DOHH2 (cell line): Measurements from ENCODE around the gene MLANA.

Experiments used
- H3F3A ChIP-seq: fragments of 200-600 bp; sonication (generic), shearing (Covaris generic); 2 replicates; pipeline ENCODE4 v1.6.0; 2016; ENCODE audit warnings: antibody characterized with exemption, mild to moderate bottlenecking; ENCODE audit not compliant: control insufficient read depth, insufficient read depth
- H3K27ac ChIP-seq: fragments of 200-600 bp; sonication (generic); 2 replicates; pipeline ENCODE4 v1.5.1; 2014; ENCODE audit warnings: low read depth, mild to moderate bottlenecking, low read length, moderate library complexity
- H3K27me3 ChIP-seq: fragments of 200-600 bp; sonication (generic); 2 replicates; pipeline ENCODE4 v1.6.1; 2014; ENCODE audit warnings: mild to moderate bottlenecking, low read length, mixed read lengths; ENCODE audit not compliant: control insufficient read depth
- H3K36me3 ChIP-seq: fragments of 200-600 bp; sonication (generic); 2 replicates; pipeline ENCODE4 v1.6.1; 2014; ENCODE audit warnings: mild to moderate bottlenecking, low read length, moderate library complexity, mixed read lengths; ENCODE audit not compliant: control insufficient read depth
- H3K4me1 ChIP-seq: fragments of 200-600 bp; sonication (generic); 2 replicates; pipeline ENCODE4 v1.6.1; 2014; ENCODE audit warnings: mild to moderate bottlenecking, low read length, mixed read lengths; ENCODE audit not compliant: control insufficient read depth
- H3K4me2 ChIP-seq: fragments of 200-600 bp; sonication (generic); 2 replicates; pipeline ENCODE4 v1.6.0; 2014; ENCODE audit warnings: mild to moderate bottlenecking, low read length, moderate library complexity
- H3K4me3 ChIP-seq: fragments of 200-600 bp; sonication (generic); 2 replicates; pipeline ENCODE4 v1.5.1; 2014; ENCODE audit warnings: mild to moderate bottlenecking, low read length, mixed read lengths
- H3K79me2 ChIP-seq: fragments of 200-600 bp; sonication (generic); 2 replicates; pipeline ENCODE4 v1.6.1; 2014; ENCODE audit warnings: mild to moderate bottlenecking, low read length, mixed read lengths; ENCODE audit not compliant: control insufficient read depth
- H3K9me2 ChIP-seq: fragments of 200-600 bp; sonication (generic); replicated peaks from 2 replicates; pipeline ENCODE4 v1.6.1; 2014; ENCODE audit warnings: mild to moderate bottlenecking, low read length, mixed read lengths; ENCODE audit not compliant: control insufficient read depth
- H3K9me3 ChIP-seq: fragments of 200-600 bp; sonication (generic); 2 replicates; pipeline ENCODE4 v1.6.1; 2014; ENCODE audit warnings: antibody characterized with exemption, low read length, mixed read lengths; ENCODE audit not compliant: control insufficient read depth, insufficient read depth
- H4K20me1 ChIP-seq: fragments of 200-600 bp; sonication (generic); 2 replicates; pipeline ENCODE4 v1.6.0; 2014; ENCODE audit warnings: low read depth, mild to moderate bottlenecking, antibody characterized with exemption, low read length, moderate library complexity; ENCODE audit not compliant: control insufficient read depth, insufficient read depth
- CTCF ChIP-seq: fragments of 200-600 bp; sonication (generic); IDR thresholded peaks from one replicate; pipeline ENCODE4 v1.5.1; 2014; ENCODE audit warnings: antibody characterized with exemption, mild to moderate bottlenecking, low read depth, low read length; ENCODE audit not compliant: poor library complexity, severe bottlenecking
- EZH2phosphoT487 ChIP-seq: fragments of 200-600 bp; sonication (generic); IDR thresholded peaks from 2 replicates; pipeline ENCODE4 v1.6.1; 2017; ENCODE audit warnings: borderline replicate concordance, mild to moderate bottlenecking, antibody characterized with exemption, low read length, moderate library complexity, mixed read lengths

The MLANA gene

GRCh38 chr9:5893591-5894236, 3.0 kb downstream of the MLANA start:
- Histone ChIP-seq H4K20me1 (no peaks in the 10 kb centered on the region), H3K27me3 (peaks cover 26% of the 10 kb centered on the region), H3K4me1 (no peaks in the 10 kb centered on the region), H3K36me3 (no peaks in the 10 kb centered on the region), H3K4me3 (no peak overlapping the region), H3K4me2 (no peak overlapping the region), H3F3A (no peaks in the 10 kb centered on the region), H3K79me2 (no peaks in the 10 kb centered on the region), H3K9me2 (no peaks in the 10 kb centered on the region), H3K27ac (no peak overlapping the region), H3K9me3 (no peaks in the 10 kb centered on the region)
- TF ChIP-seq CTCF: no peak
- no peak for TF ChIP-seq EZH2phosphoT487

DNA sequence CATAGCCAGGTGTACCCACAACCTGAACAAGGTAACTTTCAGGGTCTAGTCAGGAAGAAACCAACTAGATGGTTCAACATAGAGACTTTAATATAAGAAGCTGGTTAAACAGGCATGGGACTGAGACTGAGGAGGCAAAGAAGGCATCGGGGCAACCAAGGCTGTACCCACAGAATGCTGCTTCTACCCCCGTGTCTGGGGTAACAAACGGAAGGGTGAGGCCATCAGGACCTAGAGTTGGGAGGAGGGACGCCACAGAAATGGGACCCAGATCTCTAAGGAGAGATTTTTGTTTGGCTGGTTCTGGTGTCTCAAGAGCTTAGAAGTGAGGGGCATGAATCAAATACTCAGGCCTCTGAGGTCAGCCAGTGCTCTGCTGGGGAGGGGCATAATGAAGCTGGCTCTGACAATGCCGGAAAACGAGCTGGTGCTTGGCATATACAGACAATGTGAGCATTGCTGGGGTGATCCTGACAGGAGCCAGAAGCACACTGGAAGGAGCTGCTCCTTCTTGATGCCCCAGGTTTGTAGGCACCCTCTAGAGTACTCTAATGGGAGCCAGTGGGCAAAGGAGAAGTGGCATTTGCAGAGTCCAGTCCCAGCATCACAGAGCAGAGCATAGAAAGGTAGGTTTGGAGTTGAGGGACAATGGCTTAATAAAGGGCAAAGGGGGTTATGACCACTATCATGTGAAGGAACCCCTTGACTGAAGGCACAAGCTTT, 3.7 kb downstream of the MLANA start:
- Histone ChIP-seq H3K9me2 (no peaks in the 10 kb centered on the region), H3K27ac (no peak overlapping the region), H4K20me1 (no peaks in the 10 kb centered on the region), H3K36me3 (no peaks in the 10 kb centered on the region), H3K4me3 (no peak overlapping the region), H3K27me3 (peaks cover 20% of the 10 kb centered on the region), H3K4me2 (no peak overlapping the region), H3K79me2 (no peaks in the 10 kb centered on the region), H3K9me3 (no peaks in the 10 kb centered on the region), H3K4me1 (no peaks in the 10 kb centered on the region), H3F3A (no peaks in the 10 kb centered on the region)
- TF ChIP-seq EZH2phosphoT487 (no peak), CTCF (no peak)

DNA sequence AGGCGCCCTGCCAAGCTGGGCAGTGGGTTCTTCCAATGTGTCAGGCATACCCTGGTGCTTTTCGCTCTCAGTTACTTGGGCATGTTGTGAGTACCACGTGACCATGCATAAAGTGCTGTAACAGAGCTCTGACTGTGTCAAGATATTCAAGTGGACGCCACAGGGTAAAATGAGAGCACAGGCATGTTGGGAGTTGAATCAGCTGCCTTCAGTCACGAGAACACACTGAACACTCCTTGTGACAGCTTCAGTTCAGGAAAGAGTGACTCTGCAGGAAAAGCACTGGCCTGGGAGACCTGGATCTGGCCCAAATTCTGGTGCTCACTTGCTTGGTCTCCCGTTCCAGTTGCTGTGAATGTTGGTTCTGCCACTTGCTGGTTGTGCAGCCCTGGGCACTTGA, 5.1 kb downstream of the MLANA start:
- TF ChIP-seq EZH2phosphoT487: no peak
- TF ChIP-seq CTCF: no peak
- H3K36me3 ChIP-seq: no peaks in the 10 kb centered on the region
- H3K4me1 ChIP-seq: no peaks in the 10 kb centered on the region

More for the DNA sequence above, 5.1 kb downstream of the MLANA start:
- H3K9me2 ChIP-seq: no peaks in the 10 kb centered on the region
- H3K79me2 ChIP-seq: no peaks in the 10 kb centered on the region
- no peak overlapping the region for H3K4me3 ChIP-seq
- H3K27ac ChIP-seq: no peak overlapping the region
- H3K27me3 ChIP-seq: peaks cover 14% of the 10 kb centered on the region
- no peak overlapping the region for H3K4me2 ChIP-seq
- no peaks in the 10 kb centered on the region for H3F3A ChIP-seq
- no peaks in the 10 kb centered on the region for H4K20me1 ChIP-seq
- no peaks in the 10 kb centered on the region for H3K9me3 ChIP-seq
